Endothelial cell of umbilical vein (primary cell): ENCODE measurements around the gene CCDC102B. TPM values are rescaled to one million over a fixed set of nuclear protein-coding genes. Genes with fewer than 3 reads are reported as not detected.

Experiments used
- BruUV-seq: library from RNA; stranded (reverse); fragments of 400-500 nt; replicated peaks from 2 replicates; lab custom pipeline; 2021; lab: Mats Ljungman, UMichigan
- CTCF ChIA-PET: fragments of 300-600, 350-600 bp; sonication (Branson Sonifier 250); formaldehyde crosslinking; loops from one replicate; lab custom pipeline; 2021; ENCODE audit warnings: antibody characterized with exemption, inconsistent platforms; lab: Charles Lee
- POLR2A ChIA-PET: fragments of 300-600, 350-600 bp; sonication (Branson Sonifier 250); formaldehyde crosslinking; loops from one replicate; lab custom pipeline; 2021; ENCODE audit warnings: antibody characterized with exemption, inconsistent platforms; lab: Charles Lee
- DNase-seq: peaks from one replicate; pipeline ENCODE4 v3.0.0-alpha.2; 2011; ENCODE audit warnings: low read depth, low spot score
- FAIRE-seq: peaks from 2 replicates; lab custom pipeline; 2011; peaks lifted over from hg19 to GRCh38; lab: Jason Lieb, UNC
- H2AFZ ChIP-seq: 2 replicates; pipeline ENCODE4 v1.6.0; 2012; ENCODE audit warnings: low read depth, low read length, control low read depth, inconsistent platforms
- H3K27ac ChIP-seq: 2 replicates; pipeline ENCODE4 v1.5.1; 2011; ENCODE audit warnings: low read depth, mild to moderate bottlenecking, control low read depth, low read length, moderate library complexity; ENCODE audit not compliant: insufficient read depth
- H3K27me3 ChIP-seq, 2 experiments: 2 replicates each; pipeline versions ENCODE4 v1.6.0 to v1.6.1; 2011; ENCODE audit warnings: low read length in 2 of 2, mixed read lengths in 1 of 2; ENCODE audit not compliant: control insufficient read depth in 2 of 2, insufficient read depth in 2 of 2
- H3K36me3 ChIP-seq, 2 experiments: 2 replicates in 1 of 2; 3 replicates in 1 of 2; pipeline ENCODE4 v1.5.1; 2011; ENCODE audit warnings: low read length in 2 of 2, mild to moderate bottlenecking in 1 of 2, moderate library complexity in 1 of 2; ENCODE audit not compliant: control insufficient read depth in 2 of 2, insufficient read depth in 2 of 2; ENCODE audit errors: extremely low read depth in 1 of 2
- H3K4me1 ChIP-seq: 3 replicates; pipeline ENCODE4 v1.5.1; 2011; ENCODE audit warnings: mild to moderate bottlenecking, low read length; ENCODE audit not compliant: control insufficient read depth, insufficient read depth; ENCODE audit errors: extremely low read depth
- H3K4me2 ChIP-seq: 2 replicates; pipeline ENCODE4 v1.6.1; 2011; ENCODE audit warnings: low read length, control low read depth, mixed read lengths; ENCODE audit not compliant: insufficient read depth
- H3K4me3 ChIP-seq, 3 experiments: fragments of 200-600 bp in 1 of 3; sonication (generic), shearing (Covaris generic) in 1 of 3; replicated peaks in 1 of 3; 2 replicates each; pipeline ENCODE4 v1.5.1; 2011 to 2016; ENCODE audit warnings: control low read depth in 3 of 3, low read length in 3 of 3, mild to moderate bottlenecking in 2 of 3, inconsistent platforms in 1 of 3, low read depth in 1 of 3, moderate library complexity in 1 of 3; ENCODE audit not compliant: insufficient read depth in 1 of 3
- H3K79me2 ChIP-seq: 2 replicates; pipeline ENCODE4 v1.6.0; 2012; ENCODE audit warnings: low read length, inconsistent platforms; ENCODE audit not compliant: control insufficient read depth, insufficient read depth
- H3K9ac ChIP-seq: replicated peaks from 2 replicates; pipeline ENCODE3; 2011; ENCODE audit warnings: low read length, control low read depth; ENCODE audit not compliant: insufficient read depth; ENCODE audit errors: extremely low read depth
- H3K9me1 ChIP-seq: replicated peaks from 3 replicates; pipeline ENCODE4 v1.6.0; 2011; ENCODE audit warnings: mild to moderate bottlenecking, low read length; ENCODE audit not compliant: control insufficient read depth, insufficient read depth; ENCODE audit errors: extremely low read depth
- H3K9me3 ChIP-seq: replicated peaks from 2 replicates; pipeline ENCODE4 v1.5.1; 2012; ENCODE audit warnings: low read length, inconsistent platforms; ENCODE audit not compliant: control insufficient read depth, insufficient read depth
- H4K20me1 ChIP-seq: replicated peaks from 2 replicates; pipeline ENCODE3; 2011; ENCODE audit warnings: mild to moderate bottlenecking, low read length; ENCODE audit not compliant: control insufficient read depth, insufficient read depth; ENCODE audit errors: extremely low read depth
- CTCF ChIP-seq, 2 donors: IDR thresholded peaks; 1 replicate in 1 of 2; 2 replicates in 1 of 2; pipeline ENCODE4 v1.5.1; 2011; ENCODE audit warnings: low read length in 2 of 2, mild to moderate bottlenecking in 2 of 2, moderate library complexity in 2 of 2, control low read depth in 1 of 2, inconsistent platforms in 1 of 2, low read depth in 1 of 2; ENCODE audit not compliant: insufficient read depth in 1 of 2; ENCODE audit errors: extremely low read depth in 1 of 2
- FOS ChIP-seq: IDR thresholded peaks from 2 replicates; pipeline ENCODE4 v1.6.1; 2011; ENCODE audit warnings: mild to moderate bottlenecking, low read length, moderate library complexity, borderline replicate concordance; ENCODE audit not compliant: insufficient read depth
- MAX ChIP-seq: IDR thresholded peaks from 2 replicates; pipeline ENCODE4 v1.6.1; 2011; ENCODE audit not compliant: insufficient read depth, insufficient read length
- MYC ChIP-seq: IDR thresholded peaks from one replicate; pipeline ENCODE4 v1.6.1; 2011; ENCODE audit warnings: mild to moderate bottlenecking, low read depth, low read length
- dilution Hi-C: fragments of 300-500 bp; cut with MboI; formaldehyde crosslinking; loops from one replicate; pipeline ENCODE4 v1.15.0; 2019; ENCODE audit warnings: low sequenced_read_pairs; ENCODE audit not compliant: extremely low pct_ligation_motif_present
- intact Hi-C: fragments of 100-400 bp; cut with micrococcal nuclease; formaldehyde crosslinking; loops from one replicate; pipeline ENCODE4 v1.10.0; 2022
- polyA plus RNA-seq, 4 experiments: library from polyadenylated mRNA; depleted of rRNA in 3 of 4; stranded (reverse) in 3 of 4; unstranded in 1 of 4; fragments of >200 nt; gene quantifications; 2 replicates each; pipeline versions ENCODE4 v1.2.1 to v1.2.3, GENCODE V29; 2011 to 2012; ENCODE audit warnings: missing spikeins in 1 of 4
- total RNA-seq: library from RNA; stranded (reverse); gene quantifications from 2 replicates; pipeline ENCODE4 v1.2.3, GENCODE V29; 2021

CCDC102B gene
- total and polyA plus RNA-seq, 2 donors (not counting 3 experiments of a cell fraction or from before 2014, with no cell fraction given): 0.21 to 0.62 TPM

- no peak for FAIRE-seq
- POLR2A ChIA-PET: no interaction called here
Measured at GRCh38 chr18:68779169-68779568, 18.7 kb upstream of the CCDC102B start.

DNA sequence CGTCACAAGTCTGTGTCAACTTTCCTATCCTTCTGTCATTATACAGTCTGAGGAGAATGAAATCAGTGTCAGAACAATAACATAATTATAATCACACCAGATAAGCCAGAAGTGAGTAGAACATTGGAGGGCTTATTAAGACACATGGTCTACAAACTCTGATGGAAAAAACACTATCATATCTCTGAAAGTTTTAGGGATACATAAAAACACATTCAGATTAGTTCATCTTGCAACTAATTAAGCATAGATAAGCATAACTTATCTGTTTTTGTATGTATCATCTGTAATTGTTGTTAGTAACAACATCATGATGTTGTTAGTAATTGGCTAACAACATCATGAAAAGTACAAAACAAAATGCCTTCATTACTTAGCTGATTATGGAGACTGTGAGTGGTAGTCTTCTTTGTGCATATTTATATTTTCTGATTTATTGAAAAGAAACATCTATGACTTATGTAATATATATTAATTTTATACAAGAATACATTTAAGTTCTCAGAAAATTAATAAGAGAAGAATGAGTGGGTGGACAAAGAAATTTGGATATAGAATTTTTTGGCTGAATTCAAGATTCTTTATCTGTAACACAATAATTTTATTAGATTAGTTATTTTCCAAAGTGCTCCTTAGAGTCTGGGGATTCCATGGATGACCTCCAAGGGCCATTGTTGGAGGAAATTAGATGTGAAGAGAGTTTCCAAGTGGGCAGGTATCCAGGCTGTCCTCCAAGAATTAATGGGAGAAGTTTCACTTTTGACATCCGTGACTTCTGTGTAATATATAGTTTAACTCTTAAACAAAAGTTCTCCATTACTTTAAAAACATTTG lies 16.9 kb upstream of the CCDC102B start:
- no peaks in the 10 kb centered on the region for H3K4me1 ChIP-seq
- H3K4me2 ChIP-seq: no peak overlapping the region
- no peak for FAIRE-seq
- H3K36me3 ChIP-seq: no peaks in the 10 kb centered on the region
- DNase-seq: no peak
- no peaks in the 10 kb centered on the region for H3K79me2 ChIP-seq
- CTCF ChIA-PET: interaction anchor here (1.1 kb wide), 1 partner anchor 62 kb away, joined by 4 read pairs; no protein-coding TSS in a partner anchor
- POLR2A ChIA-PET: no interaction called here
- H4K20me1 ChIP-seq: no peaks in the 10 kb centered on the region
- no peak overlapping the region for H2AFZ ChIP-seq
- peaks cover 0 to 2% of the 10 kb centered on the region in 2 experiments for H3K27me3 ChIP-seq
- BruUV-seq: no TSS peak
- H3K27ac ChIP-seq: no peak overlapping the region
- intact Hi-C loops: no loop called here
- no peaks in the 10 kb centered on the region for H3K9me3 ChIP-seq
- H3K4me3 ChIP-seq: no peak overlapping the region
- TF ChIP-seq CTCF (IDR thresholded peaks at IDR 0.05; ENCODE audit: extremely low read depth in 1 of 2, insufficient read depth in 1 of 2, low read depth in 1 of 2, low read length in 2 of 2) (no peak), MYC (no peak), FOS (no peak)
- H3K9me1 ChIP-seq: no peaks in the 10 kb centered on the region
- dilution Hi-C loops: no loop called here
- no peak overlapping the region for H3K9ac ChIP-seq

More at GRCh38 chr18:68779169-68779568, 18.7 kb upstream of the CCDC102B start:
- H3K27me3 ChIP-seq: peaks cover 0 to 2% of the 10 kb centered on the region in 2 experiments
- intact Hi-C loops (no loop called here), dilution Hi-C loops (no loop called here)
- H3K4me2 ChIP-seq: no peak overlapping the region
- no peak overlapping the region for H3K9ac ChIP-seq
- no peaks in the 10 kb centered on the region for H3K4me1 ChIP-seq
- H3K36me3 ChIP-seq: no peaks in the 10 kb centered on the region
- H3K79me2 ChIP-seq: no peaks in the 10 kb centered on the region
- no peak overlapping the region for H3K27ac ChIP-seq
- H3K9me1 ChIP-seq: no peaks in the 10 kb centered on the region
- no peak overlapping the region for H2AFZ ChIP-seq
- no peaks in the 10 kb centered on the region for H3K9me3 ChIP-seq
- no peaks in the 10 kb centered on the region for H4K20me1 ChIP-seq
- CTCF ChIA-PET: interaction anchor here (0.5 kb wide), 1 partner anchor 766 kb away, joined by 3 read pairs; no protein-coding TSS in a partner anchor
- no peak overlapping the region for H3K4me3 ChIP-seq
- no peak for TF ChIP-seq MAX
- no peak for DNase-seq
- BruUV-seq: no TSS peak
